Dendritic cell treated with granulocyte-macrophage colony-stimulating factor and Interleukin-4, amounts not matched to agents 40 ng/mL and 50 ng/mL, for 4 days (primary cell): ENCODE results near the gene APOM.

ENCODE experiments used
- H3K27ac Mint-ChIP-seq: one replicate; pipeline ENCODE4 v1.8.0; 2022; ENCODE audit warnings: mild to moderate bottlenecking, mixed read lengths
- H3K27me3 Mint-ChIP-seq: one replicate; pipeline ENCODE4 v1.8.0; 2022; ENCODE audit warnings: mild to moderate bottlenecking, mixed read lengths
- H3K36me3 Mint-ChIP-seq: one replicate; pipeline ENCODE4 v1.8.0; 2022; ENCODE audit warnings: low read depth, mixed read lengths
- H3K4me1 Mint-ChIP-seq: one replicate; pipeline ENCODE4 v1.8.0; 2022; ENCODE audit warnings: low read depth, mixed read lengths
- H3K4me3 Mint-ChIP-seq: one replicate; pipeline ENCODE4 v1.8.0; 2022; ENCODE audit warnings: mild to moderate bottlenecking, moderate library complexity, mixed read lengths
- H3K9me3 Mint-ChIP-seq: one replicate; pipeline ENCODE4 v1.8.0; 2022; ENCODE audit warnings: mixed read lengths
- intact Hi-C: fragments of 100-400 bp; cut with micrococcal nuclease; formaldehyde crosslinking; loops from one replicate; pipeline ENCODE4 v1.15.0; 2022

Gene APOM

GRCh38 chr6:31636698-31637596, 18.7 kb upstream of the APOM start:
- intact Hi-C loops: no loop called here
- Mint-ChIP-seq H3K27ac (no peak overlapping the region), H3K9me3 (no peaks in the 10 kb centered on the region), H3K27me3 (no peaks in the 10 kb centered on the region), H3K4me3 (no peak overlapping the region), H3K36me3 (peaks cover 98% of the 10 kb centered on the region), H3K4me1 (peaks cover 6% of the 10 kb centered on the region)

GRCh38 chr6:31639043-31639442, 16.7 kb upstream of the APOM start:
- no peak overlapping the region for H3K4me3 Mint-ChIP-seq
- H3K36me3 Mint-ChIP-seq: peaks cover 98% of the 10 kb centered on the region
- no peak overlapping the region for H3K27ac Mint-ChIP-seq
- H3K4me1 Mint-ChIP-seq: peaks cover 6% of the 10 kb centered on the region
- H3K27me3 Mint-ChIP-seq: no peaks in the 10 kb centered on the region
- intact Hi-C loops: no loop called here
- no peaks in the 10 kb centered on the region for H3K9me3 Mint-ChIP-seq

- H3K27ac Mint-ChIP-seq: no peak overlapping the region
- intact Hi-C loops: no loop called here
- peaks cover 98% of the 10 kb centered on the region for H3K36me3 Mint-ChIP-seq
- H3K4me3 Mint-ChIP-seq: no peak overlapping the region
- H3K4me1 Mint-ChIP-seq: peaks cover 6% of the 10 kb centered on the region
- no peaks in the 10 kb centered on the region for H3K9me3 Mint-ChIP-seq
- no peaks in the 10 kb centered on the region for H3K27me3 Mint-ChIP-seq
Observed at GRCh38 chr6:31639449-31639861, 16.2 kb upstream of the APOM start.

GRCh38 chr6:31640612-31641011, 15.1 kb upstream of the APOM start:
- no peak overlapping the region for H3K4me3 Mint-ChIP-seq
- intact Hi-C loops: no loop called here
- H3K27ac Mint-ChIP-seq: no peak overlapping the region
- H3K9me3 Mint-ChIP-seq: no peaks in the 10 kb centered on the region
- H3K36me3 Mint-ChIP-seq: peaks cover 98% of the 10 kb centered on the region
- H3K27me3 Mint-ChIP-seq: no peaks in the 10 kb centered on the region
- H3K4me1 Mint-ChIP-seq: peaks cover 6% of the 10 kb centered on the region

- Mint-ChIP-seq H3K9me3 (no peaks in the 10 kb centered on the region), H3K27ac (no peak overlapping the region), H3K4me3 (no peak overlapping the region), H3K4me1 (peaks cover 6% of the 10 kb centered on the region), H3K27me3 (no peaks in the 10 kb centered on the region), H3K36me3 (peaks cover 98% of the 10 kb centered on the region)
- intact Hi-C loops: no loop called here
Observed at GRCh38 chr6:31641370-31641769, 14.3 kb upstream of the APOM start.

GRCh38 chr6:31642798-31643570, 12.7 kb upstream of the APOM start:
- H3K9me3 Mint-ChIP-seq: no peaks in the 10 kb centered on the region
- peaks cover 98% of the 10 kb centered on the region for H3K36me3 Mint-ChIP-seq
- H3K4me3 Mint-ChIP-seq: no peak overlapping the region
- peaks cover 6% of the 10 kb centered on the region for H3K4me1 Mint-ChIP-seq
- intact Hi-C loops: no loop called here
- H3K27me3 Mint-ChIP-seq: no peaks in the 10 kb centered on the region
- H3K27ac Mint-ChIP-seq: no peak overlapping the region

GRCh38 chr6:31643818-31644454, 11.8 kb upstream of the APOM start:
- Mint-ChIP-seq H3K36me3 (peaks cover 100% of the 10 kb centered on the region), H3K4me3 (no peak overlapping the region), H3K27ac (no peak overlapping the region), H3K27me3 (no peaks in the 10 kb centered on the region), H3K9me3 (no peaks in the 10 kb centered on the region), H3K4me1 (peaks cover 6% of the 10 kb centered on the region)
- intact Hi-C loops: no loop called here

- Mint-ChIP-seq H3K4me3 (no peak overlapping the region), H3K27ac (no peak overlapping the region), H3K4me1 (peaks cover 9% of the 10 kb centered on the region), H3K27me3 (no peaks in the 10 kb centered on the region), H3K9me3 (no peaks in the 10 kb centered on the region), H3K36me3 (peaks cover 100% of the 10 kb centered on the region)
- intact Hi-C loops: no loop called here
Observed at GRCh38 chr6:31645325-31645724, 10.4 kb upstream of the APOM start.

GRCh38 chr6:31651602-31652191, 4.0 kb upstream of the APOM start:
- no peaks in the 10 kb centered on the region for H3K27me3 Mint-ChIP-seq
- H3K36me3 Mint-ChIP-seq: peaks cover 83% of the 10 kb centered on the region
- H3K4me3 Mint-ChIP-seq: peak overlapping the region; percentile 94
- peaks cover 35% of the 10 kb centered on the region for H3K4me1 Mint-ChIP-seq
- H3K9me3 Mint-ChIP-seq: no peaks in the 10 kb centered on the region
- intact Hi-C loops: loop anchor here (1.0 kb wide), 3 partner anchors 9 to 31 kb away; partner anchors contain the start of genes C6orf47, CSNK2B and PRRC2A
- H3K27ac Mint-ChIP-seq: peak overlapping the region; percentile 97

GRCh38 chr6:31652925-31653724, 2.6 kb upstream of the APOM start:
- Mint-ChIP-seq H3K36me3 (peaks cover 83% of the 10 kb centered on the region), H3K4me1 (peaks cover 48% of the 10 kb centered on the region), H3K27ac (peak overlapping the region; percentile 97), H3K9me3 (no peaks in the 10 kb centered on the region), H3K4me3 (peak overlapping the region; percentile 94), H3K27me3 (no peaks in the 10 kb centered on the region)
- intact Hi-C loops: loop anchor here (1.0 kb wide), 3 partner anchors 7 to 33 kb away; partner anchors contain the start of genes C6orf47, CSNK2B and PRRC2A

- intact Hi-C loops: no loop called here
- H3K9me3 Mint-ChIP-seq: no peaks in the 10 kb centered on the region
- peaks cover 83% of the 10 kb centered on the region for H3K36me3 Mint-ChIP-seq
- H3K27ac Mint-ChIP-seq: no peak overlapping the region
- peaks cover 65% of the 10 kb centered on the region for H3K4me1 Mint-ChIP-seq
- H3K4me3 Mint-ChIP-seq: no peak overlapping the region
- H3K27me3 Mint-ChIP-seq: no peaks in the 10 kb centered on the region
Observed at GRCh38 chr6:31654574-31655348, 933 bp upstream of the APOM start.

- peak overlapping the region; percentile 28 for H3K4me3 Mint-ChIP-seq
- H3K36me3 Mint-ChIP-seq: peaks cover 75% of the 10 kb centered on the region
- peaks cover 63% of the 10 kb centered on the region for H3K4me1 Mint-ChIP-seq
- H3K9me3 Mint-ChIP-seq: no peaks in the 10 kb centered on the region
- peak overlapping the region; percentile 10 for H3K27ac Mint-ChIP-seq
- H3K27me3 Mint-ChIP-seq: no peaks in the 10 kb centered on the region
- intact Hi-C loops: no loop called here
Observed at GRCh38 chr6:31657406-31658157, 1.9 kb downstream of the APOM start.
